Esophagus squamous epithelium (tissue), 5 donors: ENCODE data around the gene PTCH1. TPM values are rescaled to one million over a fixed set of nuclear protein-coding genes. Genes with fewer than 3 reads are reported as not detected.
A peak's percentile ranks its signal among the peaks of the same experiment; 100 is the strongest.

Source experiments
- DNase-seq: peaks from one replicate; lab custom pipeline; 2025; lab: John Stamatoyannopoulos, UW
- H3K27ac ChIP-seq, 4 donors: fragments of 200-600 bp; sonication (generic); one replicate each; pipeline ENCODE4 v1.5.1; 2016 to 2019; ENCODE audit warnings: mild to moderate bottlenecking in 1 of 4
- H3K27me3 ChIP-seq, 4 donors: fragments of 200-600 bp; sonication (generic); 1 replicate in 3 of 4; 2 replicates in 1 of 4; pipeline versions ENCODE4 v1.5.1 to v1.6.0; 2017 to 2021; ENCODE audit warnings: antibody characterized with exemption in 1 of 4
- H3K36me3 ChIP-seq, 3 donors: fragments of 200-600 bp; sonication (generic); one replicate each; pipeline ENCODE4 v1.5.1; 2016 to 2019
- H3K4me1 ChIP-seq, 3 donors: fragments of 200-600 bp; sonication (generic); one replicate each; pipeline ENCODE4 v1.5.1; 2017 to 2019
- H3K4me3 ChIP-seq, 4 donors: fragments of 200-600 bp; sonication (generic); 1 replicate in 3 of 4; 2 replicates in 1 of 4; pipeline ENCODE4 v1.5.1; 2016 to 2019; ENCODE audit warnings: mild to moderate bottlenecking in 2 of 4, moderate library complexity in 1 of 4
- H3K9me3 ChIP-seq, 3 donors: fragments of 200-600 bp; sonication (generic); one replicate each; pipeline ENCODE4 v1.5.1; 2016 to 2019
- CTCF ChIP-seq, 6 experiments: fragments of 450-650 bp in 4 of 6; fragments of 200-600 bp in 2 of 6; sonication (generic) in 2 of 6; IDR thresholded peaks; one replicate each; pipeline ENCODE4 v1.5.1; 2016 to 2019; ENCODE audit warnings: antibody characterized with exemption in 6 of 6, mild to moderate bottlenecking in 4 of 6, moderate library complexity in 4 of 6
- POLR2A ChIP-seq, 4 donors: fragments of 450-650 bp; IDR thresholded peaks; one replicate each; pipeline ENCODE4 v1.6.1; 2017; ENCODE audit warnings: antibody characterized with exemption in 4 of 4, mild to moderate bottlenecking in 4 of 4, moderate library complexity in 3 of 4
- WGBS, 2 donors: methylation state at CpG; one replicate each; pipeline ENCODE4 v1.1.5; 2018; 5-methylcytosine and 5-hydroxymethylcytosine counted together
- intact Hi-C: fragments of 100-400 bp; cut with DNase I; formaldehyde crosslinking; loops from one replicate; pipeline ENCODE4 v1.15.0; 2022
- total RNA-seq, 4 donors: library from RNA; depleted of rRNA; stranded (reverse); fragments of >200 nt; gene quantifications; one replicate each; pipeline ENCODE4 v1.1.0, GENCODE V29; 2016
- donor health status: DM: yes; HTN: yes; CAD: no.

The PTCH1 gene
- total RNA-seq, 4 donors from 2014 or later, result 1.9 to 11.6 (median 3.5) TPM

GRCh38 chr9:95462249-95463147 lies 54.3 kb downstream of the PTCH1 start:
- DNase-seq, result peak; percentile 11

GRCh38 chr9:95461448-95462248 lies 55.1 kb downstream of the PTCH1 start:
- Histone ChIP-seq H3K9me3 (no peaks in the 10 kb centered on the region), H3K36me3 (peaks cover 0 to 82% (median 0%) of the 10 kb centered on the region in 3 donors), H3K4me3 (no peak overlapping the region), H3K27me3 (no peaks in the 10 kb centered on the region), H3K27ac (peak overlapping the region in 3 of 4 donors; percentile 39 to 72 (median 68)), H3K4me1 (peaks cover 7 to 24% (median 19%) of the 10 kb centered on the region in 3 donors)
- TF ChIP-seq CTCF (IDR thresholded peaks at IDR 0.05), result no peak
- TF ChIP-seq POLR2A (IDR thresholded peaks at IDR 0.05), result no peak
- WGBS, 2 donors, result 83 to 87% methylated on average over 4 to 12 of the region's 17 CpGs
- intact Hi-C loops, result no loop called here
- DNase-seq, result no peak

More at GRCh38 chr9:95462249-95463147, 54.3 kb downstream of the PTCH1 start:
- intact Hi-C loops, result no loop called here
- 17 to 31% methylated on average over 15 to 30 of the region's 30 CpGs for WGBS, 2 donors
- Histone ChIP-seq H3K4me1 (peaks cover 7 to 24% (median 19%) of the 10 kb centered on the region in 3 donors), H3K27ac (peak overlapping the region in 3 of 4 donors; percentile 39 to 72 (median 68)), H3K36me3 (peaks cover 0 to 82% (median 0%) of the 10 kb centered on the region in 3 donors), H3K27me3 (no peaks in the 10 kb centered on the region), H3K9me3 (no peaks in the 10 kb centered on the region), H3K4me3 (peak overlapping the region in 3 of 4 donors; percentile 28 to 50 (median 34))
- TF ChIP-seq CTCF (IDR thresholded peaks at IDR 0.05) (no peak), POLR2A (IDR thresholded peaks at IDR 0.05) (no peak)

GRCh38 chr9:95460518-95461164 lies 56.1 kb downstream of the PTCH1 start:
- H3K9me3 ChIP-seq, result no peaks in the 10 kb centered on the region
- no peaks in the 10 kb centered on the region for H3K27me3 ChIP-seq
- H3K4me3 ChIP-seq, result no peak overlapping the region
- intact Hi-C loops, result no loop called here
- H3K4me1 ChIP-seq, result peaks cover 7 to 24% (median 19%) of the 10 kb centered on the region in 3 donors
- WGBS, 2 donors, result 88 to 91% methylated on average over 12 to 13 of the region's 13 CpGs
- DNase-seq, result no peak
- no peak for TF ChIP-seq POLR2A (IDR thresholded peaks at IDR 0.05)
- TF ChIP-seq CTCF (IDR thresholded peaks at IDR 0.05), result no peak
- no peak overlapping the region for H3K27ac ChIP-seq
- H3K36me3 ChIP-seq, result peaks cover 0 to 82% (median 0%) of the 10 kb centered on the region in 3 donors

GRCh38 chr9:95459851-95460517 lies 56.8 kb downstream of the PTCH1 start:
- TF ChIP-seq CTCF (IDR thresholded peaks at IDR 0.05) (no peak), POLR2A (IDR thresholded peaks at IDR 0.05) (no peak)
- H3K36me3 ChIP-seq, result peaks cover 0 to 82% (median 0%) of the 10 kb centered on the region in 3 donors
- H3K27me3 ChIP-seq, result no peaks in the 10 kb centered on the region
- peaks cover 7 to 24% (median 19%) of the 10 kb centered on the region in 3 donors for H3K4me1 ChIP-seq
- no peak overlapping the region for H3K27ac ChIP-seq
- H3K4me3 ChIP-seq, result no peak overlapping the region
- no peak for DNase-seq
- 88% methylated on average over 19 of the region's 19 CpGs for WGBS, 2 donors
- intact Hi-C loops, result no loop called here
- no peaks in the 10 kb centered on the region for H3K9me3 ChIP-seq
